Motor neuron (in vitro differentiated cells): ENCODE results near the gene DLGAP1. TPM values are rescaled to one million over a fixed set of nuclear protein-coding genes. Genes with fewer than 3 reads are reported as not detected.

Source experiments
- ATAC-seq, 8 experiments: fragments of 200-7000 bp; cut with Tn5 transposase; replicated peaks in 6 of 8; 2 replicates each; pipeline ENCODE4 v1.8.0; 2021; ENCODE audit warnings: mild to moderate bottlenecking in 8 of 8, moderate library complexity in 8 of 8
- H3K27ac ChIP-seq, 2 donors: fragments of 250-450 bp; sonication (Bioruptor Pico); 2 replicates each; pipeline ENCODE4 v1.9.0; 2021; ENCODE audit warnings: antibody characterized with exemption in 2 of 2, mild to moderate bottlenecking in 2 of 2, moderate library complexity in 1 of 2
- H3K4me1 ChIP-seq, 2 donors: fragments of 250-450 bp; sonication (Bioruptor Pico); replicated peaks in 1 of 2; 2 replicates each; pipeline ENCODE4 v1.6.1; 2021; ENCODE audit warnings: antibody characterized with exemption in 2 of 2, mild to moderate bottlenecking in 2 of 2, moderate library complexity in 1 of 2
- H3K4me3 ChIP-seq, 5 donors: fragments of 250-450 bp; sonication (Bioruptor Pico); 2 replicates each; pipeline ENCODE4 v1.9.0; 2021; ENCODE audit warnings: antibody characterized with exemption in 5 of 5, mild to moderate bottlenecking in 5 of 5, moderate library complexity in 4 of 5
- WGBS, 10 experiments: fragments of 450-650 bp; shearing (Covaris generic); methylation state at CpG; one replicate each; pipeline ENCODE4 v1.0.0; 2022; 5-methylcytosine and 5-hydroxymethylcytosine counted together
- in situ Hi-C, 9 experiments: fragments of 400-800 bp; cut with MboI; loops; one replicate each; pipeline ENCODE4 v1.15.0; 2021; ENCODE audit warnings: low sequenced_read_pairs in 9 of 9, low pct_unique_long_range_greater_than_20kb in 2 of 9; ENCODE audit not compliant: unreplicated experiment in 9 of 9
- total RNA-seq, 8 experiments: library from RNA; unstranded; fragments of 300-600 nt; gene quantifications; 2 replicates each; pipeline versions ENCODE4 v1.2.3 to v1.2.4, GENCODE V29; 2022

DLGAP1 gene
- total RNA-seq, 8 experiments from 2014 or later: 0.36 to 38.2 (median 16.6) TPM

DNA sequence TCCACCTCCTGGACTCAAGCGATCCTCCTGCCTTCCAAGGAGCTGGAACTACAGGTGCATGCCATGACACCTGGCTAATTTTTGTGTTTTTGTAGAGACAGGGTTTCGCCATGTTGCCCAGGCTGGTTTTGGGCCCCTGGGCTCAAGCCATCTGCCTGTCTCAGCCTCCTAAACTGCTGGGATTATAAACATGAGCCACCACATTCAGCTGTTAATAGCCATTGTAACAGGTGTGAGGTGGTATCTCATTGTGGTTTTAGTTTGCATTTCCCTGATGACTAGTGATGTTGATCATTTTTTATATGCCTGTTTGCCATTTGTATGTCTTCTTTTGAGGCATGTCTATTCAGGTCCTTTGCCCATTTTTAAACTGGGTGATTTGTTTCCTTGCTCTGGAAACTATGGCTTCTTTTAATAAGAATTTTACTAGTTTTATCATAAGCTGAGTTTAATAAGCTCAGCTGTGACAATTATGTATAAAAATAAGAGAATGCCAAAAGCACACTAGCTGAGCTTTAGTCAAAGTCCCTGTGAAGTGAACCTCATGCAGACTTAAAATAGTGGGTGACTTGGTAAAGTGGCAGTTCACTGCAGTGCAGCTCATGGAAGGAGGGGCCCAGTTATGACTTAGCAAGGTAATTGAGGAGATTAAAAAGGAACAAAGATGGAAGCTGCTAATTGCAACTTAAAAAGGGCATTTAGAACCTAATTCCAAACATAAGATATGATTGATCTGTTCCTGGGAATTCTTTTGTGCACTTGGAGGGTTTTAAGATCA is 540.1 kb downstream of the DLGAP1 start:
- Histone ChIP-seq H3K4me1 (no peaks in the 10 kb centered on the region), H3K4me3 (no peak overlapping the region), H3K27ac (no peak overlapping the region)
- WGBS, 10 experiments: 80 to 100% (median 100%) methylated on average over 1 to 2 of the region's 2 CpGs; no CpG with 5 or more reads in 4 of the 10 experiments
- ATAC-seq: no peak
- in situ Hi-C loops: no loop called here

DNA sequence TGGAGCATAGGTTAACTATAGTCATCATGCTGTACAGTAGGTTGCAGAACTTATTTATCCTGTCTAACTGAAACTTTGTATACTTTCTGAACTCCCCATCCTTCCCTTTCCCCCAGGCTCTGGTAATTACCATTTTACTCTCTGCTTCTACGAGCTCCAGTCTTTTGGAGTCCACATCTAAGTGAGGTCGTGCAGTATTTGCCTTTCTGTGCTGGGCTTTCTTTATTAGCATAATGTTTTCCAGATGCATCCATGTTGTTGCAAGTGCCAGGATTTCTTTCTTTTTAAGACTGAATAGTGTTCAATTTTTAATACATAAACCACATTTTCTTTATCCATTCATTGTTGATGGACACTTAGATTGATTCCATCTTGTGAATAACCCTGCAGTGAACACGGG is 541.0 kb downstream of the DLGAP1 start:
- WGBS, 10 experiments: 0 to 86% (median 69%) methylated on average over 1 to 3 of the region's 3 CpGs
- in situ Hi-C loops: no loop called here
- Histone ChIP-seq H3K4me1 (no peaks in the 10 kb centered on the region), H3K4me3 (no peak overlapping the region), H3K27ac (no peak overlapping the region)
- ATAC-seq: peak in 3 of 8 experiments; percentile 36 to 96 (median 72)

DNA sequence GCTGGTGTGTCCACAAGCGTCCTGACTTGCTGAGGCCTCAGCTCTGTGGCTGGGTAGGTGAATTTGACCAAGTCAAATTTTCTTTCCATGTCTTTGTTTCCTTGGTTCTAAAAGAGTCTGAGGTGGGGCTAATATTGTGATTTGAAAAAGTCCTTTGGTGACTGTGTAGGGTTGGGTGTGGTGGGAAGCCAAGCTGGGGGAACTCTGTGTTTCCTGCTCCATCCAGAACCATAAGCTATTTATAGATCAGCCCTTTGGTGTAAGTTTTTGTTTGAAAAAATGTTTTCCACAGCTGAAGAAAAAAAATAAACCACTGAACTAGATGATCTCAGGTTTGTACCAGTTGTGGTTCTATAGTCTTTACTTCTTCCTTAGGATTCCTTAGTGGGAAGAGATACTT is 542.4 kb downstream of the DLGAP1 start:
- Histone ChIP-seq H3K27ac (no peak overlapping the region), H3K4me1 (no peaks in the 10 kb centered on the region), H3K4me3 (no peak overlapping the region)
- WGBS, 10 experiments: 33 to 100% (median 70%) methylated on average over 1 of the region's 1 CpG; no CpG with 5 or more reads in 4 of the 10 experiments
- ATAC-seq: peak in 2 of 8 experiments; percentile 74 to 87
- in situ Hi-C loops: no loop called here

DNA sequence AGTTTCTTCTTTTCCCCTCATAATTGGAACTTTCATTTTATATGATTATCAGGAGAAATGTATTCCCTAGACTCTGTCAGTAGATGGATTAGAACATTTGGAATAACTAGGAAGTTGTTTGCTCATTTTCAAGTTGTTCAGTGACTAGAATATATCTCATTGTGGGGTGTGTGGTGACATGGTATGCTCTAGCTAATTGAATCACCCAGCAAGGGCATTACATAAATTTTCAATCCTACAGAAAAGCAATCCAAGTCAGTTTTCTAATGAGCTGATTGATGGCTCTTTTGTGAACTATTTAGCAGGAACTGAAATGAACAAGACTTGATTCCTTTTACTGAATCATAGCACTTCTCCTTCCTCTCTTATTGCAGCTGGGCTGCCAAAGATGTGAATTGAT is 543.7 kb downstream of the DLGAP1 start:
- in situ Hi-C loops: no loop called here
- Histone ChIP-seq H3K4me3 (no peak overlapping the region), H3K4me1 (no peaks in the 10 kb centered on the region), H3K27ac (no peak overlapping the region)
- ATAC-seq: peak in 3 of 8 experiments; percentile 40 to 84 (median 61)

- WGBS, 10 experiments: 58 to 100% (median 92%) methylated on average over 2 to 4 of the region's 4 CpGs; no CpG with 5 or more reads in 2 of the 10 experiments
- in situ Hi-C loops: no loop called here
- no peak overlapping the region for H3K4me3 ChIP-seq
- no peak overlapping the region for H3K27ac ChIP-seq
- ATAC-seq: peak in 2 of 8 experiments; percentile 64 to 72
- no peaks in the 10 kb centered on the region for H3K4me1 ChIP-seq
These were observed 544.6 kb downstream of the DLGAP1 start for GRCh38 chr18:3910512-3910911.

DNA sequence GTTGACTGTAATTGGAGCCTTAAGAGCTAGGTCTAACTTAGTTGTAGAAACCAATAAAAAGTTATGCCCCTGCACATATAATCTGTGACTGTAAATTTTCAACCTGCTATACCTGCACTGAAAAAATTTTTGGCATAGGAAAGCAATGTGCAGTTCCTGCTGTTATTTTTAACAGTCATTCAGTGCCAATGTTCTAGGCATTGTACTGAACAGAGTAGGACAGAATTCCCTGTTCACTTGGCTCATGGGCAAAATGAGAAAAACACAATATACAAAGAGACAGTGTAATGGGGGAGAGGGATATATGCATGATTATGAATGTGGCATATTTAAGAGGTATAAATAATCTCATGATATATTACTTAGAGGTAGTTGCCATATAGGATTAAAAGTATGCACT is 547.2 kb downstream of the DLGAP1 start:
- no peak for ATAC-seq
- Histone ChIP-seq H3K4me3 (no peak overlapping the region), H3K4me1 (no peaks in the 10 kb centered on the region), H3K27ac (no peak overlapping the region)
- in situ Hi-C loops: no loop called here

DNA sequence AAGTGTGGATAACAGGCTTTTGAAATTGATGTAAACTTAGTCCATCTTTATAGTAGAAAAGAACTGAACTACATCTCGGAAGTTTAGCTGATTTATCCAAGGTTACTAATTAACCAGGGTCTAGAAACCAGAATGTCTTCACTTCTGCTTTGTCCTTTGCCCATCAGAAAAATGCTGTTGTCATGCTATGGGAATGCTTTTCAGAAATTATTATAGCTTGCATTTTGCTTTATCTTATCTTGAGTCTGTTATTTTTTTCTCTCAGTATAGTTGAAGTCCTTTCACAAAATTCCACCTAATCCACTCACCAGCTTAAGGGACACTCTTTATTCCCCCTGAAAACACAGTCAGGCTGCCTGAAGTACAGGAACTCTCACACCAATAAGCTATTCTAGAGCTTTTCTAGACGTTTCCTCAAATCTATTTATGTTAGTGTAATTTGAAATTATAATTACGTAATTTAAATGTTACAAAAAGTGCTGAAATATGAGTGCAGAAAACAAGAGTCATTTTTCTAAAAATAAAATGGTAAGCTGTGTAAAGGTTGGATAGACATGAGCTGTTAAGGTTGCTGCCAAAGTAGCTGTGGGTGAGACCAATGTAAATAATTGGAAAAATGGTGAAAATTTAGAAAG is 548.9 kb downstream of the DLGAP1 start:
- Histone ChIP-seq H3K27ac (no peak overlapping the region), H3K4me1 (no peaks in the 10 kb centered on the region), H3K4me3 (no peak overlapping the region)
- WGBS, 10 experiments: 7 to 89% (median 56%) methylated on average over 2 to 3 of the region's 3 CpGs
- ATAC-seq: no peak
- in situ Hi-C loops: no loop called here

DNA sequence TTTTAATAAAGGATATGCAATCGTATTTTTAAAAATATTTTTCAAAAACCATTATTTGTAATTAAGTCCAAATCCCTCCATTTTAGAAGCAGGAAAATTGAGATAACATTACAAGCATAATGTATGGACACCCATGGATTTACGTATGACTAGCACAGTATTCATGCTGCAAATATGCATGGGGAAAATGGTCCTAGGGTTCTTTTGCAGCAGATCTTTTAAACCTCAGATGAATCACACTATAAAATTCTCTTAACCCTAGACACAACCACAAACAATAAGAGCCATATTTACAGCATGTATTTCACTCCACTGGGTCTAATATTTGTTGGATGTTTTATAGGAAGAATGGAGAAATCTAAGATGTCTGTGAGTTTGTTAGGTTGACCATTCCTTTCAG is 551.8 kb downstream of the DLGAP1 start:
- ATAC-seq: peak in 2 of 8 experiments; percentile 72 to 76
- 0 to 100% (median 49%) methylated on average over 1 to 2 of the region's 2 CpGs; no CpG with 5 or more reads in 2 of the 10 experiments for WGBS, 10 experiments

GRCh38 chr18:3902676-3903075 is 552.4 kb downstream of the DLGAP1 start:
- in situ Hi-C loops: no loop called here
- ATAC-seq: no peak
- Histone ChIP-seq H3K4me1 (peaks cover 0 to 6% of the 10 kb centered on the region in 2 donors), H3K4me3 (no peak overlapping the region), H3K27ac (no peak overlapping the region)
- 78 to 100% (median 100%) methylated on average over 1 to 2 of the region's 2 CpGs; no CpG with 5 or more reads in 1 of the 10 experiments for WGBS, 10 experiments

More for the DNA sequence above, 551.8 kb downstream of the DLGAP1 start:
- Histone ChIP-seq H3K4me3 (no peak overlapping the region), H3K27ac (no peak overlapping the region), H3K4me1 (peaks cover 0 to 4% of the 10 kb centered on the region in 2 donors)
- in situ Hi-C loops: no loop called here

DNA sequence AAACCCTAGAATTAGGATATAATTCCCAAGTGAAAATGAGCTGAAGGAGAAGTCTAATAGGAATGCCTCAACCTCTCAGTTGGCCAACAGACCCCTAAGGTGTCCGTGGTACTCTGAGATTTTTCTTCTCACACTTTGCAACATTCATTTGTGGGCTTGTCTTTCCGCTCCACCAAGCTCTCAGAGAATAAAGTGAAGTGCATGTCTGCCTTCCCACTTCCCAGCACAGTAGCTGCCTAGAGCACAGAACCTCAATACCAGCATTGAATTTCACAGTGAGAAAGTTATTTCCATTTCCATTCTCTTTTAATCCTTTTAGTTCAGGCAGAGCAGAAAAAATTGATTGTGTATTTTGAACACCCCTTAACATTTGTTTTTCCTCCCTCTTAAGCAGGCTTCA is 553.3 kb downstream of the DLGAP1 start:
- 31 to 100% (median 64%) methylated on average over 1 to 2 of the region's 2 CpGs; no CpG with 5 or more reads in 2 of the 10 experiments for WGBS, 10 experiments
- Histone ChIP-seq H3K4me1 (peaks cover 0 to 6% of the 10 kb centered on the region in 2 donors), H3K27ac (no peak overlapping the region), H3K4me3 (no peak overlapping the region)
- peak in 1 of 8 experiments; percentile 34 for ATAC-seq
- in situ Hi-C loops: no loop called here

GRCh38 chr18:3901042-3901441 is 554.1 kb downstream of the DLGAP1 start:
- no peak for ATAC-seq
- no peak overlapping the region for H3K4me3 ChIP-seq
- in situ Hi-C loops: no loop called here
- no peak overlapping the region for H3K27ac ChIP-seq
- H3K4me1 ChIP-seq: peaks cover 0 to 6% of the 10 kb centered on the region in 2 donors
- 37 to 100% (median 88%) methylated on average over 2 to 8 of the region's 8 CpGs for WGBS, 10 experiments

GRCh38 chr18:3900327-3900726 is 554.8 kb downstream of the DLGAP1 start:
- Histone ChIP-seq H3K27ac (no peak overlapping the region), H3K4me3 (no peak overlapping the region), H3K4me1 (peaks cover 0 to 6% of the 10 kb centered on the region in 2 donors)
- in situ Hi-C loops: no loop called here
- ATAC-seq: peak in 2 of 8 experiments; percentile 35 to 92
- 72 to 100% (median 85%) methylated on average over 1 to 2 of the region's 2 CpGs; no CpG with 5 or more reads in 2 of the 10 experiments for WGBS, 10 experiments

GRCh38 chr18:3898861-3899613 is 556.1 kb downstream of the DLGAP1 start:
- 53 to 100% (median 92%) methylated on average over 1 to 4 of the region's 4 CpGs for whole genome bisulfite sequencing, 10 experiments
- Histone ChIP-seq H3K4me1 (peaks cover 0 to 6% of the 10 kb centered on the region in 2 donors), H3K4me3 (no peak overlapping the region), H3K27ac (no peak overlapping the region)
- in situ Hi-C loops: loop anchor here in 1 of 9 experiments (25.0 kb wide), 1 partner anchor 88 kb away; no protein-coding TSS in a partner anchor
- ATAC-seq: no peak
